Loucy (cell line): ENCODE results near the gene MTURN.

Source experiments
- CTCF ChIP-seq: fragments of 200-600 bp; sonication (generic); conservative IDR thresholded peaks from 2 replicates; pipeline ENCODE4 v1.5.1; 2014; ENCODE audit warnings: mild to moderate bottlenecking, antibody characterized with exemption, low read length
- EZH2phosphoT487 ChIP-seq: fragments of 200-600 bp; IDR thresholded peaks from 2 replicates; pipeline ENCODE4 v1.6.1; 2018; ENCODE audit warnings: antibody characterized with exemption, mild to moderate bottlenecking, moderate library complexity, borderline replicate concordance

GRCh38 chr7:30206942-30207341, 72.2 kb downstream of the MTURN start:
- no peak for TF ChIP-seq CTCF
- no peak for TF ChIP-seq EZH2phosphoT487
